ENCODE results near the gene FAM83F.

FAM83F gene

GRCh38 chr22:40053460-40053859 lies 58.7 kb downstream of the FAM83F start:
- Mint-ChIP-seq H3K4me1 (peaks cover 56% of the 10 kb centered on the region), H3K9me3 (no peaks in the 10 kb centered on the region), H3K36me3 (peaks cover 6% of the 10 kb centered on the region), H3K27ac (peak overlapping the region; percentile 80), H3K27me3 (no peaks in the 10 kb centered on the region), H3K4me3 (no peak overlapping the region)
- DNase-seq (ENCODE audit: low spot score in 2 of 2) (no peak), ATAC-seq (ENCODE audit: low read depth) (no peak)

GRCh38 chr22:40054486-40054885 lies 59.7 kb downstream of the FAM83F start:
- ATAC-seq (ENCODE audit: low read depth) (no peak), DNase-seq (ENCODE audit: low spot score in 2 of 2) (no peak)
- Mint-ChIP-seq H3K4me3 (no peak overlapping the region), H3K36me3 (peaks cover 8% of the 10 kb centered on the region), H3K27me3 (no peaks in the 10 kb centered on the region), H3K27ac (peak overlapping the region; percentile 56), H3K9me3 (no peaks in the 10 kb centered on the region), H3K4me1 (peaks cover 58% of the 10 kb centered on the region)

- Mint-ChIP-seq H3K27me3 (no peaks in the 10 kb centered on the region), H3K4me1 (peaks cover 53% of the 10 kb centered on the region), H3K36me3 (peaks cover 8% of the 10 kb centered on the region), H3K4me3 (peak overlapping the region; percentile 80), H3K27ac (peak overlapping the region; percentile 90), H3K9me3 (no peaks in the 10 kb centered on the region)
- ATAC-seq (ENCODE audit: low read depth), result peak; percentile 90
- DNase-seq (ENCODE audit: low spot score in 2 of 2), result no peak
Observed at GRCh38 chr22:40055143-40055883, 60.6 kb downstream of the FAM83F start.

- DNase-seq (ENCODE audit: low spot score in 2 of 2) (no peak), ATAC-seq (ENCODE audit: low read depth) (no peak)
- Mint-ChIP-seq H3K27me3 (no peaks in the 10 kb centered on the region), H3K36me3 (peaks cover 8% of the 10 kb centered on the region), H3K4me1 (peaks cover 51% of the 10 kb centered on the region), H3K27ac (peak overlapping the region; percentile 90), H3K9me3 (no peaks in the 10 kb centered on the region), H3K4me3 (peak overlapping the region; percentile 80)
Observed at GRCh38 chr22:40056154-40056553, 61.4 kb downstream of the FAM83F start.

- ATAC-seq (ENCODE audit: low read depth) (no peak), DNase-seq (ENCODE audit: low spot score in 2 of 2) (no peak)
- Mint-ChIP-seq H3K27ac (peak overlapping the region; percentile 90), H3K27me3 (no peaks in the 10 kb centered on the region), H3K4me3 (no peak overlapping the region), H3K4me1 (peaks cover 47% of the 10 kb centered on the region), H3K9me3 (no peaks in the 10 kb centered on the region), H3K36me3 (peaks cover 6% of the 10 kb centered on the region)
Observed at GRCh38 chr22:40056559-40056958, 61.8 kb downstream of the FAM83F start.

GRCh38 chr22:40057652-40058051 lies 62.9 kb downstream of the FAM83F start:
- H3K27ac Mint-ChIP-seq, result peak overlapping the region; percentile 46
- DNase-seq (ENCODE audit: low spot score in 2 of 2) (no peak), ATAC-seq (ENCODE audit: low read depth) (no peak)
- no peaks in the 10 kb centered on the region for H3K27me3 Mint-ChIP-seq
- H3K4me3 Mint-ChIP-seq, result no peak overlapping the region
- no peaks in the 10 kb centered on the region for H3K9me3 Mint-ChIP-seq
- H3K36me3 Mint-ChIP-seq, result peaks cover 6% of the 10 kb centered on the region
- H3K4me1 Mint-ChIP-seq, result peaks cover 43% of the 10 kb centered on the region

GRCh38 chr22:40058265-40058664 lies 63.5 kb downstream of the FAM83F start:
- ATAC-seq (ENCODE audit: low read depth), result no peak
- Mint-ChIP-seq H3K27me3 (no peaks in the 10 kb centered on the region), H3K27ac (peak overlapping the region; percentile 46), H3K9me3 (no peaks in the 10 kb centered on the region), H3K4me3 (no peak overlapping the region), H3K36me3 (peaks cover 6% of the 10 kb centered on the region), H3K4me1 (peaks cover 45% of the 10 kb centered on the region)
- no peak for DNase-seq (ENCODE audit: low spot score in 2 of 2)

- H3K9me3 Mint-ChIP-seq, result no peaks in the 10 kb centered on the region
- no peaks in the 10 kb centered on the region for H3K27me3 Mint-ChIP-seq
- ATAC-seq (ENCODE audit: low read depth), result no peak
- peak overlapping the region; percentile 55 for H3K27ac Mint-ChIP-seq
- H3K4me1 Mint-ChIP-seq, result peaks cover 50% of the 10 kb centered on the region
- no peak for DNase-seq (ENCODE audit: low spot score in 2 of 2)
- H3K36me3 Mint-ChIP-seq, result peaks cover 1% of the 10 kb centered on the region
- peak overlapping the region; percentile 40 for H3K4me3 Mint-ChIP-seq
Observed at GRCh38 chr22:40065981-40066380, 71.2 kb downstream of the FAM83F start.

- no peaks in the 10 kb centered on the region for H3K9me3 Mint-ChIP-seq
- H3K4me3 Mint-ChIP-seq, result no peak overlapping the region
- no peak overlapping the region for H3K27ac Mint-ChIP-seq
- ATAC-seq (ENCODE audit: low read depth) (no peak), DNase-seq (ENCODE audit: low spot score in 2 of 2) (no peak)
- peaks cover 1% of the 10 kb centered on the region for H3K36me3 Mint-ChIP-seq
- peaks cover 50% of the 10 kb centered on the region for H3K4me1 Mint-ChIP-seq
- no peaks in the 10 kb centered on the region for H3K27me3 Mint-ChIP-seq
Observed at GRCh38 chr22:40067639-40068038, 72.9 kb downstream of the FAM83F start.

- Mint-ChIP-seq H3K4me1 (peaks cover 47% of the 10 kb centered on the region), H3K27me3 (no peaks in the 10 kb centered on the region), H3K27ac (peak overlapping the region; percentile 45), H3K4me3 (no peak overlapping the region), H3K9me3 (no peaks in the 10 kb centered on the region), H3K36me3 (no peaks in the 10 kb centered on the region)
- DNase-seq (ENCODE audit: low spot score in 2 of 2) (no peak), ATAC-seq (ENCODE audit: low read depth) (no peak)
Observed at GRCh38 chr22:40070701-40071100, 75.9 kb downstream of the FAM83F start.

- no peaks in the 10 kb centered on the region for H3K9me3 Mint-ChIP-seq
- H3K4me3 Mint-ChIP-seq, result no peak overlapping the region
- H3K36me3 Mint-ChIP-seq, result no peaks in the 10 kb centered on the region
- no peak for DNase-seq (ENCODE audit: low spot score in 2 of 2)
- peaks cover 48% of the 10 kb centered on the region for H3K4me1 Mint-ChIP-seq
- ATAC-seq (ENCODE audit: low read depth), result no peak
- H3K27me3 Mint-ChIP-seq, result no peaks in the 10 kb centered on the region
- H3K27ac Mint-ChIP-seq, result no peak overlapping the region
Observed at GRCh38 chr22:40071720-40072119, 77.0 kb downstream of the FAM83F start.

- Mint-ChIP-seq H3K4me1 (peaks cover 37% of the 10 kb centered on the region), H3K27ac (peak overlapping the region; percentile 63), H3K9me3 (no peaks in the 10 kb centered on the region), H3K27me3 (no peaks in the 10 kb centered on the region), H3K4me3 (peak overlapping the region; percentile 28), H3K36me3 (peaks cover 5% of the 10 kb centered on the region)
- DNase-seq (ENCODE audit: low spot score in 2 of 2) (no peak), ATAC-seq (ENCODE audit: low read depth) (no peak)
Observed at GRCh38 chr22:40076702-40077645, 82.2 kb downstream of the FAM83F start.

- no peak overlapping the region for H3K4me3 Mint-ChIP-seq
- H3K4me1 Mint-ChIP-seq, result peaks cover 37% of the 10 kb centered on the region
- no peak for DNase-seq (ENCODE audit: low spot score in 2 of 2)
- peak overlapping the region; percentile 63 for H3K27ac Mint-ChIP-seq
- no peaks in the 10 kb centered on the region for H3K9me3 Mint-ChIP-seq
- no peaks in the 10 kb centered on the region for H3K27me3 Mint-ChIP-seq
- H3K36me3 Mint-ChIP-seq, result peaks cover 5% of the 10 kb centered on the region
- no peak for ATAC-seq (ENCODE audit: low read depth)
Observed at GRCh38 chr22:40077646-40078016, 82.9 kb downstream of the FAM83F start.

GRCh38 chr22:40081662-40082061 lies 86.9 kb downstream of the FAM83F start:
- peaks cover 26% of the 10 kb centered on the region for H3K4me1 Mint-ChIP-seq

More at GRCh38 chr22:40081662-40082061, 86.9 kb downstream of the FAM83F start:
- Mint-ChIP-seq H3K27ac (no peak overlapping the region), H3K9me3 (no peaks in the 10 kb centered on the region), H3K4me3 (no peak overlapping the region), H3K36me3 (peaks cover 5% of the 10 kb centered on the region), H3K27me3 (no peaks in the 10 kb centered on the region)
- DNase-seq (ENCODE audit: low spot score in 2 of 2) (no peak), ATAC-seq (ENCODE audit: low read depth) (no peak)

All from memory B cell (primary cell).